HUES6 (cell line): ENCODE results near the gene NTN3.

Experiments
- H3K27ac ChIP-seq: 2 replicates; pipeline ENCODE4 v1.7.0; 2013; ENCODE audit warnings: low read depth, mild to moderate bottlenecking, low read length, inconsistent platforms
- H3K27me3 ChIP-seq: 2 replicates; pipeline ENCODE4 v1.6.1; 2013; ENCODE audit warnings: low read length; ENCODE audit not compliant: control insufficient read depth, insufficient read depth
- H3K36me3 ChIP-seq: 2 replicates; pipeline ENCODE4 v1.6.1; 2013; ENCODE audit warnings: low read length; ENCODE audit not compliant: control insufficient read depth, insufficient read depth
- H3K4me1 ChIP-seq: 2 replicates; pipeline ENCODE4 v1.6.1; 2013; ENCODE audit warnings: low read length; ENCODE audit not compliant: control insufficient read depth, insufficient read depth
- H3K4me3 ChIP-seq: 2 replicates; pipeline ENCODE4 v1.5.1; 2013; ENCODE audit warnings: low read depth, low read length
- H3K9ac ChIP-seq: one replicate; pipeline ENCODE4 v1.6.1; 2013; ENCODE audit warnings: mild to moderate bottlenecking, low read length
- H3K9me3 ChIP-seq: 2 replicates; pipeline ENCODE4 v1.6.1; 2013; ENCODE audit warnings: low read depth, low read length; ENCODE audit not compliant: control insufficient read depth, insufficient read depth

Gene NTN3

DNA sequence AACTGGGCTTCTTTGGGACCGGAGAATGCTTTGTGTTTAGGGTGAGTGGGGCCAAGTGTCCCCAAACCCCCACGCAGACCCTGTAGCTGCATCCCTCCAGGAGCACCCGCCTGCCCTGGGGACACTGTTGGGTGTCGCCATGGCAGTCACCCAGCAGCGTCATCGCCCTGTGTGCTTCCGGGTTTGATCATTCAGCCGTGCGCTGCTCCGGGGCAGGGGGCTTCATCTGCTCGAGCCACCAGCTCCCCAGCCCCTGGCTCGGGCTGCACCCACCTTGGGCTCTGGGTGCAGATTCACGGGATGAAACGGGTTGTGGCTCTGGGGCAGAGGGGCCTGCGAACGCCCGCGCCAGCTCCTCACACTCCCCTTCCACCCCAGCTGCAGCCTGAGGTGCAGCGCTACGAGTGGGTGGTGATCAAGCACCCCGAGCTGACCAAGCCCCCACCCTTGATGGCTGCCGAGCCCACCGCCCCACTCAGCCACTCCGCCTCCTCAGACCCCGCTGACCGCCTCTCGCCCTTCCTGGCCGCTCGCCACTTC lies 28.9 kb downstream of the NTN3 start:
- H3K27me3 ChIP-seq = no peaks in the 10 kb centered on the region
- H3K9me3 ChIP-seq = no peaks in the 10 kb centered on the region
- H3K27ac ChIP-seq = no peak overlapping the region
- H3K4me3 ChIP-seq = no peak overlapping the region
- H3K4me1 ChIP-seq = peaks cover 11% of the 10 kb centered on the region
- H3K9ac ChIP-seq = no peak overlapping the region
- peaks cover 24% of the 10 kb centered on the region; the same call in 1 of the 2 replicates for H3K36me3 ChIP-seq

GRCh38 chr16:2500430-2500917 lies 29.4 kb downstream of the NTN3 start:
- no peaks in the 10 kb centered on the region for H3K27me3 ChIP-seq
- peaks cover 24% of the 10 kb centered on the region; the same call in 1 of the 2 replicates for H3K36me3 ChIP-seq
- H3K9ac ChIP-seq = no peak overlapping the region
- H3K4me1 ChIP-seq = peaks cover 11% of the 10 kb centered on the region
- H3K4me3 ChIP-seq = no peak overlapping the region
- 0 out of 2 replicates have a peak overlapping the region, but pooled peaks have one; percentile 29 for H3K27ac ChIP-seq
- H3K9me3 ChIP-seq = no peaks in the 10 kb centered on the region

- H3K9ac ChIP-seq = no peak overlapping the region
- no peaks in the 10 kb centered on the region for H3K9me3 ChIP-seq
- no peaks in the 10 kb centered on the region for H3K27me3 ChIP-seq
- peak overlapping the region; percentile 58 for H3K4me3 ChIP-seq
- H3K36me3 ChIP-seq = peaks cover 23% of the 10 kb centered on the region; the same call in 1 of the 2 replicates
- H3K4me1 ChIP-seq = peaks cover 11% of the 10 kb centered on the region
- 0 out of 2 replicates have a peak overlapping the region, but pooled peaks have one; percentile 29 for H3K27ac ChIP-seq
These were observed 30.0 kb downstream of the NTN3 start for GRCh38 chr16:2500918-2501750.

GRCh38 chr16:2501946-2502895 lies 31.1 kb downstream of the NTN3 start:
- H3K9ac ChIP-seq = no peak overlapping the region

GRCh38 chr16:2505695-2506094 lies 34.6 kb downstream of the NTN3 start:
- Histone ChIP-seq H3K4me3 (no peak overlapping the region), H3K9me3 (no peaks in the 10 kb centered on the region), H3K27ac (no peak overlapping the region), H3K27me3 (no peaks in the 10 kb centered on the region), H3K4me1 (peaks cover 10% of the 10 kb centered on the region), H3K36me3 (no peaks in the 10 kb centered on the region), H3K9ac (no peak overlapping the region)

More at GRCh38 chr16:2501946-2502895, 31.1 kb downstream of the NTN3 start:
- Histone ChIP-seq H3K4me1 (peaks cover 11% of the 10 kb centered on the region), H3K27me3 (no peaks in the 10 kb centered on the region), H3K36me3 (peaks cover 12% of the 10 kb centered on the region; the same call in 1 of the 2 replicates), H3K9me3 (no peaks in the 10 kb centered on the region), H3K27ac (no peak overlapping the region), H3K4me3 (peak overlapping the region; percentile 58; the same call in 1 of the 2 replicates)

DNA sequence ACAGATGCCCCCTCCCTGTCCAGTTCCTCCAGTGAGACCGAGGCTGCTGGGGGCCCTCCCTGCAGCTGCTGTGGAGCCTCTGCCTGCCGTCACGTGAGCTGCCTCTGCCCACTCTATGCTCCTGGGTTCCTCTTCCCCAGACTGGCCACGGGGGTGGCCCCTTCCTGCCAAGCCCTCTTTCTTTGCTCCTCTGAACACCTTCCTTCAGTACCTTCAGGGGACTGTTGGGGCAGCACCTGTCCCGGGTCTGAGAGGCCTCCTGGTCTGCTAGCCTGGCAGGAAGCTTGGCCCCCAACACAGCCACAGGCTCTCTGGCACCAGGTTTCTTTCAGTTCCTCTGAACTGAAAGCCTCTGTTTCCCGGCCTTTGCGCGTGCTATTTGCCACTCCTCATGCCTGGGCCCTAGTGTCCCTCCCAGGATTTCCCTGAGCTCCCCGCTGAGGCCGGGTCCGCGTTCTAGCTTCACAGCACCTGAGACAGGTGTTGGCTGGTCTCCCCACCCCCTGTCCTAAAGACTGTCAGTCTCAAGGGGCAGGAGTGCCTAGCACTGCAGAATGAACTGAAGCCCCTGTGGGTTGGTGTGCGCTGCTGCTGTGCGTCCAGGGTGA lies 36.1 kb downstream of the NTN3 start:
- no peaks in the 10 kb centered on the region for H3K36me3 ChIP-seq
- H3K27me3 ChIP-seq = no peaks in the 10 kb centered on the region
- H3K27ac ChIP-seq = no peak overlapping the region
- no peak overlapping the region for H3K4me3 ChIP-seq
- H3K9me3 ChIP-seq = no peaks in the 10 kb centered on the region
- H3K4me1 ChIP-seq = peaks cover 12% of the 10 kb centered on the region
- peak overlapping the region; percentile 26 for H3K9ac ChIP-seq

GRCh38 chr16:2507665-2508064 lies 36.6 kb downstream of the NTN3 start:
- Histone ChIP-seq H3K27me3 (no peaks in the 10 kb centered on the region), H3K9ac (no peak overlapping the region), H3K36me3 (no peaks in the 10 kb centered on the region), H3K27ac (no peak overlapping the region), H3K4me1 (peaks cover 17% of the 10 kb centered on the region), H3K4me3 (no peak overlapping the region), H3K9me3 (no peaks in the 10 kb centered on the region)

- H3K27me3 ChIP-seq = no peaks in the 10 kb centered on the region
- H3K9me3 ChIP-seq = no peaks in the 10 kb centered on the region
- H3K27ac ChIP-seq = no peak overlapping the region
- no peaks in the 10 kb centered on the region for H3K36me3 ChIP-seq
- H3K4me3 ChIP-seq = no peak overlapping the region
- no peak overlapping the region for H3K9ac ChIP-seq
- peaks cover 23% of the 10 kb centered on the region for H3K4me1 ChIP-seq
These were observed 37.8 kb downstream of the NTN3 start for GRCh38 chr16:2508722-2509400.

DNA sequence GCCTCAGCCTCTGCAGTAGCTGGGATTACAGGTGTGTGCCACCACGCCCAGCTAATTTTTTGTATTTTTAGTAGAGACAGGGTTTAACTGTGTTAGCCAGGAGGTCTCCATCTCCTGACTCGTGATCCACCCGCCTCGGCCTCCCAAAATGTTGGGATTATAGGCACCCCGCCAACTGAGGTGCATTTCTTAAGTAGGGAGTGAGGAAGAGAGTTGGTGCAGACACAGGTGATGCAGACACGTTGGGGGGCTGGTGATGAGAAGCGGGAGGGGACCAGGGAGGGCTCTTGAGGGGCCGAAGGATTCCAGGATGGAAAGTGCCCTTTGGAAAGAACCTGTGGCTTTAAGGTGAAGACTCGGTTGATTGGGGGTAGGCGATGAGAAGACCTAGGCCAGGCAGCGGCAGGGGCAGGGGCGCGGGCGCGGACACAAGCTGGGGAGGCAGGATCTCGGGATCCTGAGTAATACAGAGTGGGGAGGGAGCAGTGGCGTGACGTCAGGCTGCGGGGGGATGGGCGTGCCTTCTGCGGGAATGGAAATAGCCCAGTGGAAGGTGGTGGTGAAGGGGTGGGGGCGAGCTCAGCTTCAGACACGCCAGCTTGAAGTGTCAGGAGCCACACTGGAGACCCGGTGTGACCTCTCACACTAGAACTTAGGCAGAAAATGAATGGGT lies 40.2 kb downstream of the NTN3 start:
- H3K4me3 ChIP-seq = peak overlapping the region; percentile 27
- H3K9me3 ChIP-seq = no peaks in the 10 kb centered on the region
- no peak overlapping the region for H3K27ac ChIP-seq
- no peaks in the 10 kb centered on the region for H3K27me3 ChIP-seq
- H3K36me3 ChIP-seq = no peaks in the 10 kb centered on the region
- H3K9ac ChIP-seq = peak overlapping the region; percentile 11
- H3K4me1 ChIP-seq = peaks cover 34% of the 10 kb centered on the region
